MM.1S (cell line): ENCODE data around the gene LIN7A.

Experiments used
- EZH2 ChIP-seq: fragments of 300-600 bp; sonication (generic); optimal IDR thresholded peaks from 2 replicates; pipeline ENCODE3; 2017; ENCODE audit warnings: low read depth, mild to moderate bottlenecking, antibody characterized with exemption, low read length, mixed read lengths
- EZH2phosphoT487 ChIP-seq: fragments of 300-600 bp; sonication (generic); IDR thresholded peaks from 2 replicates; pipeline ENCODE4 v1.6.1; 2018; ENCODE audit warnings: antibody characterized with exemption, low read length
- TF ChIP-seq, protein P1 (sequence below): fragments of 300-600 bp; sonication (generic); IDR thresholded peaks from 2 replicates; pipeline ENCODE4 v1.5.1; 2016; ENCODE audit warnings: antibody characterized with exemption, low read length, mixed read lengths

DNA sequence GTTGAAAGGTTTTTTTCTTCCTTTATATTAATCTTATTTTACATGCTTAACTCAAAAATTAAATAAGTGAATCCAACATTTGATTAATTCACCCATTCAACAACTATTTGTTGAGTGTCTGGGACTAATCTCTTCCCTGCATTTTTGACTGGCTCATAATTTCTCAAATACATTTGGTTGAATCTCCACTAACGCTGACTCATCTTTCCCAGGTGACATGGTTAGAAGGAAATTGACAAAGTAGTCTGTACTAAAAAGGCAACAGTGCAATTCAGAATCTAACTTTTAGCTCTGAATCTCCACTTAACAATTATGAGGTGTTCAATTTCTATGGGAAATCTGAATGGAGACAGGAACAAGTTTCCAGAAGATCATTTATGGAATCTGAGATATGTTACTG, 88.9 kb downstream of the LIN7A start:
- TF ChIP-seq, protein P1, sequence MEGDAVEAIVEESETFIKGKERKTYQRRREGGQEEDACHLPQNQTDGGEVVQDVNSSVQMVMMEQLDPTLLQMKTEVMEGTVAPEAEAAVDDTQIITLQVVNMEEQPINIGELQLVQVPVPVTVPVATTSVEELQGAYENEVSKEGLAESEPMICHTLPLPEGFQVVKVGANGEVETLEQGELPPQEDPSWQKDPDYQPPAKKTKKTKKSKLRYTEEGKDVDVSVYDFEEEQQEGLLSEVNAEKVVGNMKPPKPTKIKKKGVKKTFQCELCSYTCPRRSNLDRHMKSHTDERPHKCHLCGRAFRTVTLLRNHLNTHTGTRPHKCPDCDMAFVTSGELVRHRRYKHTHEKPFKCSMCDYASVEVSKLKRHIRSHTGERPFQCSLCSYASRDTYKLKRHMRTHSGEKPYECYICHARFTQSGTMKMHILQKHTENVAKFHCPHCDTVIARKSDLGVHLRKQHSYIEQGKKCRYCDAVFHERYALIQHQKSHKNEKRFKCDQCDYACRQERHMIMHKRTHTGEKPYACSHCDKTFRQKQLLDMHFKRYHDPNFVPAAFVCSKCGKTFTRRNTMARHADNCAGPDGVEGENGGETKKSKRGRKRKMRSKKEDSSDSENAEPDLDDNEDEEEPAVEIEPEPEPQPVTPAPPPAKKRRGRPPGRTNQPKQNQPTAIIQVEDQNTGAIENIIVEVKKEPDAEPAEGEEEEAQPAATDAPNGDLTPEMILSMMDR, result no peak
- TF ChIP-seq EZH2phosphoT487, result no peak
- no peak for TF ChIP-seq EZH2
